HG03103 (cell line): Measurements from ENCODE around the gene B3GNT2.
"Not testable (repeated sequence)": the region's sequence is repeated elsewhere in the genome, so short reads cannot be mapped to it uniquely, and the experiment has no call there.

Experiments used
- ATAC-seq: cut with Tn5 transposase; IDR thresholded peaks from one replicate; pipeline ENCODE4 v1.9.1; 2021; ENCODE audit warnings: low read depth; ENCODE audit not compliant: unreplicated experiment

The B3GNT2 gene

GRCh38 chr2:62195421-62196277 is at the start of gene B3GNT2:
Gene B3GNT2 (plus strand): TSS chr2:62196115. CDS start chr2:62222221, 26,106 bp downstream.
- peak; percentile 45 for ATAC-seq

- not testable (repeated sequence) for ATAC-seq
These were observed 49.1 kb upstream of the B3GNT2 start for GRCh38 chr2:62146790-62147189.

GRCh38 chr2:62147610-62148301 is 48.2 kb upstream of the B3GNT2 start:
- no peak for ATAC-seq

- no peak for ATAC-seq
These were observed 46.2 kb upstream of the B3GNT2 start for GRCh38 chr2:62149708-62150107.

GRCh38 chr2:62150597-62151305 is 45.2 kb upstream of the B3GNT2 start:
- ATAC-seq, result no peak

- no peak for ATAC-seq
These were observed 44.6 kb upstream of the B3GNT2 start for GRCh38 chr2:62151306-62151638.

GRCh38 chr2:62152000-62152399 is 43.9 kb upstream of the B3GNT2 start:
- ATAC-seq, result no peak

GRCh38 chr2:62156861-62157496 is 38.9 kb upstream of the B3GNT2 start:
- ATAC-seq, result no peak

GRCh38 chr2:62158444-62159121 is 37.3 kb upstream of the B3GNT2 start:
- ATAC-seq, result no peak

GRCh38 chr2:62160691-62161090 is 35.2 kb upstream of the B3GNT2 start:
- ATAC-seq, result not testable (repeated sequence)

GRCh38 chr2:62163106-62163831 is 32.6 kb upstream of the B3GNT2 start:
- ATAC-seq, result no peak

- no peak for ATAC-seq
These were observed 32.1 kb upstream of the B3GNT2 start for GRCh38 chr2:62163834-62164233.

- ATAC-seq, result no peak
These were observed 20.2 kb upstream of the B3GNT2 start for GRCh38 chr2:62175728-62176127.

GRCh38 chr2:62176801-62177200 is 19.1 kb upstream of the B3GNT2 start:
- no peak for ATAC-seq

- no peak for ATAC-seq
These were observed 18.4 kb upstream of the B3GNT2 start for GRCh38 chr2:62177392-62178049.

GRCh38 chr2:62178741-62179271 is 17.1 kb upstream of the B3GNT2 start:
- ATAC-seq, result no peak

- no peak for ATAC-seq
These were observed 14.9 kb upstream of the B3GNT2 start for GRCh38 chr2:62180975-62181374.

- no peak for ATAC-seq
These were observed 14.1 kb upstream of the B3GNT2 start for GRCh38 chr2:62181843-62182242.
